Glutamatergic neuron (in vitro differentiated cells): ENCODE results near the gene DYRK3. TPM values are rescaled to one million over a fixed set of nuclear protein-coding genes. Genes with fewer than 3 reads are reported as not detected.

Source experiments
- DNase-seq: peaks from one replicate; pipeline ENCODE4 v3.0.0; 2022
- H3K27ac Mint-ChIP-seq: one replicate; pipeline ENCODE4 v1.8.0; 2020; ENCODE audit warnings: mild to moderate bottlenecking, mixed read lengths, inconsistent platforms; ENCODE audit not compliant: unreplicated experiment
- H3K27me3 Mint-ChIP-seq: one replicate; pipeline ENCODE4 v1.8.0; 2020; ENCODE audit warnings: mild to moderate bottlenecking, moderate library complexity, mixed read lengths, inconsistent platforms; ENCODE audit not compliant: unreplicated experiment
- H3K36me3 Mint-ChIP-seq: one replicate; pipeline ENCODE4 v1.8.0; 2020; ENCODE audit warnings: mild to moderate bottlenecking, mixed read lengths, inconsistent platforms; ENCODE audit not compliant: unreplicated experiment
- H3K4me1 Mint-ChIP-seq: one replicate; pipeline ENCODE4 v1.8.0; 2020; ENCODE audit warnings: mild to moderate bottlenecking, low read depth, mixed read lengths, inconsistent platforms; ENCODE audit not compliant: unreplicated experiment
- H3K4me3 Mint-ChIP-seq: one replicate; pipeline ENCODE4 v1.8.0; 2020; ENCODE audit warnings: mild to moderate bottlenecking, mixed read lengths, inconsistent platforms; ENCODE audit not compliant: unreplicated experiment
- H3K9me3 Mint-ChIP-seq: one replicate; pipeline ENCODE4 v1.8.0; 2020; ENCODE audit warnings: mild to moderate bottlenecking, moderate library complexity, mixed read lengths, inconsistent platforms; ENCODE audit not compliant: unreplicated experiment
- CTCF ChIP-seq: fragments of 200-600 bp; sonication (generic); IDR thresholded peaks from one replicate; pipeline ENCODE4 v1.5.0; 2021; ENCODE audit not compliant: partially characterized antibody, unreplicated experiment
- total RNA-seq: library from RNA; stranded (reverse); fragmentation: NEBNext Ultra II Directional; extraction: Animal tissue kit (Norgen Biotek cat#: 25700); gene quantifications from one replicate; pipeline ENCODE4 v1.2.1, GENCODE V29; 2021; ENCODE audit not compliant: unreplicated experiment

The DYRK3 gene
- total RNA-seq, 1 donor from 2014 or later: 1.3 TPM

- Mint-ChIP-seq H3K27me3 (peaks cover 5% of the 10 kb centered on the region), H3K27ac (no peak overlapping the region), H3K4me1 (no peaks in the 10 kb centered on the region), H3K4me3 (no peak overlapping the region), H3K9me3 (peaks cover 3% of the 10 kb centered on the region), H3K36me3 (no peaks in the 10 kb centered on the region)
- no peak for DNase-seq
- TF ChIP-seq CTCF: no peak
These were observed 44.9 kb downstream of the DYRK3 start for GRCh38 chr1:206680279-206680678.

- Mint-ChIP-seq H3K27me3 (peaks cover 4% of the 10 kb centered on the region), H3K36me3 (no peaks in the 10 kb centered on the region), H3K4me3 (no peak overlapping the region), H3K9me3 (peaks cover 4% of the 10 kb centered on the region), H3K4me1 (no peaks in the 10 kb centered on the region), H3K27ac (no peak overlapping the region)
- no peak for TF ChIP-seq CTCF
- DNase-seq: no peak
These were observed 46.0 kb downstream of the DYRK3 start for GRCh38 chr1:206681359-206681758.

GRCh38 chr1:206682111-206682510 lies 46.8 kb downstream of the DYRK3 start:
- no peak overlapping the region for H3K4me3 Mint-ChIP-seq
- H3K36me3 Mint-ChIP-seq: no peaks in the 10 kb centered on the region
- DNase-seq: no peak
- no peak overlapping the region for H3K27ac Mint-ChIP-seq
- peaks cover 4% of the 10 kb centered on the region for H3K4me1 Mint-ChIP-seq
- H3K27me3 Mint-ChIP-seq: peaks cover 3% of the 10 kb centered on the region
- H3K9me3 Mint-ChIP-seq: peaks cover 4% of the 10 kb centered on the region
- no peak for TF ChIP-seq CTCF

- Mint-ChIP-seq H3K4me1 (peaks cover 15% of the 10 kb centered on the region), H3K27ac (no peak overlapping the region), H3K27me3 (peaks cover 3% of the 10 kb centered on the region), H3K4me3 (no peak overlapping the region), H3K36me3 (no peaks in the 10 kb centered on the region), H3K9me3 (peaks cover 4% of the 10 kb centered on the region)
- no peak for DNase-seq
- no peak for TF ChIP-seq CTCF
These were observed 48.0 kb downstream of the DYRK3 start for GRCh38 chr1:206683313-206683712.

GRCh38 chr1:206684003-206684402 lies 48.7 kb downstream of the DYRK3 start:
- peak overlapping the region; percentile 86 for H3K4me3 Mint-ChIP-seq
- no peaks in the 10 kb centered on the region for H3K36me3 Mint-ChIP-seq
- no peak overlapping the region for H3K27ac Mint-ChIP-seq
- no peak for TF ChIP-seq CTCF
- peaks cover 4% of the 10 kb centered on the region for H3K27me3 Mint-ChIP-seq
- DNase-seq: no peak
- H3K4me1 Mint-ChIP-seq: peaks cover 19% of the 10 kb centered on the region
- H3K9me3 Mint-ChIP-seq: peaks cover 5% of the 10 kb centered on the region
